Measurements from ENCODE around the gene STRN.

DNA sequence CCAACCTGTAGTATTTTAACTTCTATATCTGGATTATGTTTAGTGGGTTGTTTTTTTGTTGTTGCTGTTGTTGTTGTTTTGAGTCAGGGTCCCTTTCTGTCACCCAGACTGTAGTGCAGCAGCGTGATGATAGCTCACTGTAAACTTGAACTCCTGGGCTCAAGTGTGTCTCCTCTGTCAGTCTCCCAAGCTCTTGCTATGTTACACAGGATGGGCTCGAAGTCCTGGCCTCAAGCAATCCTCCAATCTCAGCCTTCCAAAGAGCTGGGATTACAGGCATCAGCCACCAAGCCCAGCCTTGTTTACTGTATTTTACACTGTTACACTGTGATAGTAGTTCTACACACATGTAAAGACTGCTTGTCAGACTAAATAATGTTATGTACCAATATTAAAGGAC, 9.7 kb upstream of the STRN start:
- TF ChIP-seq POLR2A (IDR thresholded peaks at IDR 0.05; ENCODE audit: low read depth, low read length), result no peak
- no peak for TF ChIP-seq POLR2AphosphoS5 (IDR thresholded peaks at IDR 0.05; ENCODE audit: low read depth, low read length)
- no peak for TF ChIP-seq TAF1 (IDR thresholded peaks at IDR 0.05; ENCODE audit: borderline replicate concordance, low read depth, low read length)

All from GM12892 (cell line).